H1 (cell line): ENCODE data around the gene KLF4. TPM values are rescaled to one million over a fixed set of nuclear protein-coding genes. Genes with fewer than 3 reads are reported as not detected.

Experiments used
- CTCF ChIA-PET: fragments of 300-600 bp; sonication (Branson Sonifier 250); formaldehyde crosslinking; loops from one replicate; lab custom pipeline; 2021; ENCODE audit not compliant: partially characterized antibody; lab: Charles Lee
- POLR2A ChIA-PET: fragments of 300-600 bp; sonication (Branson Sonifier 250); formaldehyde crosslinking; loops from one replicate; lab custom pipeline; 2021; ENCODE audit warnings: inconsistent platforms; ENCODE audit not compliant: partially characterized antibody; lab: Charles Lee
- DNase-seq, 2 experiments: peaks; one replicate each; pipeline versions ENCODE4 v3.0.0 to v3.0.0-alpha.2; 2010 to 2022; ENCODE audit warnings: low spot score in 2 of 2, low read depth in 1 of 2, mixed read lengths in 1 of 2
- FAIRE-seq: peaks from 2 replicates; lab custom pipeline; 2011; peaks lifted over from hg19 to GRCh38; lab: Jason Lieb, UNC
- H2AFZ ChIP-seq: 2 replicates; pipeline ENCODE4 v1.8.1; 2012; ENCODE audit warnings: low read length, inconsistent platforms
- H2AK5ac ChIP-seq: 2 replicates; pipeline ENCODE4 v1.6.1; 2013; ENCODE audit warnings: low read depth, low read length
- H2BK120ac ChIP-seq: replicated peaks from 2 replicates; pipeline ENCODE3; 2013; ENCODE audit warnings: low read depth, low read length, inconsistent platforms
- H2BK12ac ChIP-seq: 2 replicates; pipeline ENCODE4 v1.6.1; 2013; ENCODE audit warnings: low read depth, low read length
- H2BK15ac ChIP-seq: 2 replicates; pipeline ENCODE4 v1.6.1; 2013; ENCODE audit warnings: low read length
- H2BK20ac ChIP-seq: 2 replicates; pipeline ENCODE4 v1.6.1; 2013; ENCODE audit warnings: low read length
- H2BK5ac ChIP-seq: 2 replicates; pipeline ENCODE4 v1.6.1; 2013; ENCODE audit warnings: low read depth, low read length
- H3K14ac ChIP-seq: 2 replicates; pipeline ENCODE4 v1.6.1; 2013; ENCODE audit warnings: inconsistent platforms; ENCODE audit not compliant: insufficient read length
- H3K18ac ChIP-seq: 2 replicates; pipeline ENCODE4 v1.6.1; 2013; ENCODE audit warnings: low read length; ENCODE audit errors: extremely low read depth
- H3K23ac ChIP-seq: 2 replicates; pipeline ENCODE4 v1.6.1; 2013; ENCODE audit warnings: inconsistent platforms; ENCODE audit not compliant: insufficient read length
- H3K23me2 ChIP-seq: 2 replicates; pipeline ENCODE4 v1.6.1; 2013; ENCODE audit warnings: low read depth, low read length
- H3K27ac ChIP-seq: 2 replicates; pipeline ENCODE4 v1.6.1; 2011; ENCODE audit warnings: low read depth, low read length, inconsistent platforms
- H3K27me3 ChIP-seq, 4 experiments: replicated peaks in 1 of 4; 1 replicate in 1 of 4; 2 replicates in 3 of 4; pipeline versions ENCODE4 v1.6.1 to v1.8.1; 2011 to 2013; ENCODE audit warnings: low read length in 3 of 4, mild to moderate bottlenecking in 3 of 4, inconsistent platforms in 2 of 4, mixed read lengths in 2 of 4, moderate library complexity in 1 of 4; ENCODE audit not compliant: control insufficient read depth in 3 of 4, insufficient read depth in 3 of 4; ENCODE audit errors: extremely low read depth in 1 of 4
- H3K36me3 ChIP-seq, 4 experiments: 2 replicates each; pipeline versions ENCODE4 v1.6.1 to v1.8.1; 2011 to 2013; ENCODE audit warnings: mild to moderate bottlenecking in 4 of 4, low read length in 3 of 4, moderate library complexity in 2 of 4, control low read depth in 1 of 4, inconsistent platforms in 1 of 4; ENCODE audit not compliant: insufficient read depth in 4 of 4, control insufficient read depth in 2 of 4
- H3K4ac ChIP-seq: replicated peaks from 2 replicates; pipeline ENCODE3; 2013; ENCODE audit warnings: low read length, low read depth, mixed read lengths, inconsistent platforms; ENCODE audit not compliant: insufficient read length
- H3K4me1 ChIP-seq, 4 experiments: replicated peaks in 1 of 4; 1 replicate in 1 of 4; 2 replicates in 3 of 4; pipeline versions ENCODE4 v1.6.1 to v1.8.1; 2011 to 2013; ENCODE audit warnings: low read length in 3 of 4, inconsistent platforms in 2 of 4, mixed read lengths in 1 of 4; ENCODE audit not compliant: insufficient read depth in 4 of 4, control insufficient read depth in 3 of 4
- H3K4me2 ChIP-seq, 2 experiments: 2 replicates each; pipeline versions ENCODE4 v1.6.1 to v1.8.1; 2011 to 2013; ENCODE audit warnings: low read depth in 2 of 2, low read length in 2 of 2, control low read depth in 1 of 2, inconsistent platforms in 1 of 2, mild to moderate bottlenecking in 1 of 2; ENCODE audit not compliant: insufficient read depth in 1 of 2
- H3K4me3 ChIP-seq, 4 experiments: fragments of 200-600, 300-600 bp in 1 of 4; sonication (generic), shearing (Covaris generic), sonication (Bioruptor Twin) in 1 of 4; 2 replicates each; pipeline versions ENCODE4 v1.5.1 to v1.8.1; 2011 to 2016; ENCODE audit warnings: low read length in 4 of 4, low read depth in 3 of 4, control low read depth in 2 of 4, inconsistent platforms in 2 of 4, mild to moderate bottlenecking in 2 of 4, mixed read lengths in 1 of 4, moderate library complexity in 1 of 4; ENCODE audit not compliant: insufficient read depth in 2 of 4; ENCODE audit errors: extremely low read depth in 1 of 4
- H3K56ac ChIP-seq: replicated peaks from 2 replicates; pipeline ENCODE3; 2013; ENCODE audit warnings: low read depth, mild to moderate bottlenecking, mixed read lengths, low read length, inconsistent platforms; ENCODE audit not compliant: insufficient read length
- H3K79me1 ChIP-seq: 2 replicates; pipeline ENCODE4 v1.6.1; 2013; ENCODE audit warnings: low read depth, low read length, control low read depth
- H3K79me2 ChIP-seq, 2 experiments: 2 replicates each; pipeline versions ENCODE4 v1.6.1 to v1.8.1; 2012 to 2013; ENCODE audit warnings: low read length in 2 of 2, mild to moderate bottlenecking in 2 of 2, inconsistent platforms in 1 of 2; ENCODE audit not compliant: insufficient read depth in 2 of 2, control insufficient read depth in 1 of 2
- H3K9ac ChIP-seq, 4 experiments: replicated peaks in 1 of 4; 1 replicate in 1 of 4; 2 replicates in 3 of 4; pipeline versions ENCODE4 v1.6.1 to v1.8.1; 2011 to 2013; ENCODE audit warnings: low read depth in 3 of 4, low read length in 3 of 4, control low read depth in 2 of 4, mild to moderate bottlenecking in 2 of 4, moderate library complexity in 2 of 4, inconsistent platforms in 1 of 4; ENCODE audit errors: extremely low read depth in 1 of 4
- H3K9me3 ChIP-seq, 2 experiments: 2 replicates each; pipeline versions ENCODE4 v1.6.1 to v1.8.1; 2012 to 2013; ENCODE audit warnings: mild to moderate bottlenecking in 2 of 2, moderate library complexity in 2 of 2, control low read depth in 1 of 2, inconsistent platforms in 1 of 2, low read depth in 1 of 2, low read length in 1 of 2, mixed read lengths in 1 of 2; ENCODE audit not compliant: insufficient read depth in 2 of 2
- H4K20me1 ChIP-seq, 2 experiments: replicated peaks in 1 of 2; 2 replicates each; pipeline versions ENCODE3 to v1.8.1; 2011 to 2013; ENCODE audit warnings: inconsistent platforms in 2 of 2, low read length in 2 of 2, mild to moderate bottlenecking in 1 of 2; ENCODE audit not compliant: insufficient read depth in 2 of 2, control insufficient read depth in 1 of 2
- H4K5ac ChIP-seq: 2 replicates; pipeline ENCODE4 v1.6.1; 2013; ENCODE audit warnings: low read length, low read depth, mixed read lengths, inconsistent platforms; ENCODE audit not compliant: insufficient read length
- H4K8ac ChIP-seq: 2 replicates; pipeline ENCODE4 v1.8.0; 2013; ENCODE audit warnings: mild to moderate bottlenecking, moderate library complexity, low read length, inconsistent platforms; ENCODE audit not compliant: insufficient read depth; ENCODE audit errors: extremely low read depth
- H4K91ac ChIP-seq: replicated peaks from 2 replicates; pipeline ENCODE3; 2013; ENCODE audit warnings: low read length, mixed read lengths, inconsistent platforms; ENCODE audit not compliant: insufficient read length
- JUND ChIP-seq: IDR thresholded peaks from 2 replicates; pipeline ENCODE4 v1.6.1; 2011; ENCODE audit warnings: mild to moderate bottlenecking, improper control_type of control experiment, low read length
- NRF1 ChIP-seq: IDR thresholded peaks from 2 replicates; pipeline ENCODE4 v1.6.1; 2011; ENCODE audit warnings: mild to moderate bottlenecking, low read depth, low read length, improper control_type of control experiment
- WGBS, 2 experiments: shearing (Covaris generic) in 1 of 2; methylation state at CpG; one replicate each; pipeline versions ENCODE4 v1.1.6 to v1.1.7; 2013 to 2015; ENCODE audit warnings: low lambda C conversion rate in 2 of 2, mixed read lengths in 2 of 2, inconsistent platforms in 1 of 2, low coverage in 1 of 2, missing lambda C conversion rate in 1 of 2; ENCODE audit not compliant: insufficient replicate concordance in 2 of 2, insufficient coverage in 1 of 2, insufficient read length in 1 of 2; ENCODE audit errors: extremely low coverage in 1 of 2, missing lambda C conversion rate in 1 of 2; 5-methylcytosine and 5-hydroxymethylcytosine counted together
- polyA plus RNA-seq, 7 experiments: library from polyadenylated mRNA; depleted of rRNA in 3 of 7; stranded (reverse) in 5 of 7; unstranded in 2 of 7; fragments of >200 nt in 5 of 7; fragments of 200-250 nt in 2 of 7; gene quantifications; 1 replicate in 5 of 7; 2 replicates in 1 of 7; 4 replicates in 1 of 7; pipeline versions ENCODE4 v1.2.1 to v1.2.3, GENCODE V29; 2011 to 2013; ENCODE audit warnings: missing spikeins in 2 of 7, mixed read lengths in 2 of 7
- total RNA-seq: library from RNA; stranded (reverse); fragmentation: NEBNext Ultra II Directional; extraction: Animal tissue kit (Norgen Biotek cat#: 25700); gene quantifications from 2 replicates; pipeline ENCODE4 v1.2.1, GENCODE V29; 2021

KLF4 gene
- total and polyA plus RNA-seq, 2 of the 8 experiments (the other 6 are each of a cell fraction or from before 2014, with no cell fraction given), result 0.77 to 2.8 TPM

- Histone ChIP-seq H2AK5ac (no peak overlapping the region), H3K9ac (no peak overlapping the region), H2BK120ac (no peak overlapping the region), H4K20me1 (no peaks in the 10 kb centered on the region), H3K79me1 (no peaks in the 10 kb centered on the region), H3K27ac (no peak overlapping the region), H4K8ac (no peak overlapping the region), H3K9me3 (no peaks in the 10 kb centered on the region), H2BK12ac (no peak overlapping the region), H4K5ac (no peak overlapping the region), H3K23me2 (no peaks in the 10 kb centered on the region), H2BK20ac (no peak overlapping the region), H4K91ac (no peak overlapping the region)
- CTCF ChIA-PET, result interaction anchor here (1.1 to 1.6 kb wide), 3 partner anchors 12 to 31 kb away, joined by 4 to 7 read pairs (median 5); no protein-coding TSS in a partner anchor
- FAIRE-seq, result no peak
- TF ChIP-seq JUND (no peak), NRF1 (no peak)
- TF ChIP-seq, all 59 proteins: peak for 0
- no peaks in the 10 kb centered on the region for H3K27me3 ChIP-seq
- no peaks in the 10 kb centered on the region for H3K79me2 ChIP-seq
- H3K36me3 ChIP-seq, result no peaks in the 10 kb centered on the region
- no peaks in the 10 kb centered on the region for H3K4me1 ChIP-seq
- H3K14ac ChIP-seq, result no peak overlapping the region
- H2BK5ac ChIP-seq, result no peak overlapping the region
- POLR2A ChIA-PET, result no interaction called here
- 81% methylated on average over 4 of the region's 4 CpGs; no CpG with 5 or more reads in 1 of the 2 experiments for WGBS, 2 experiments
- no peak overlapping the region for H3K18ac ChIP-seq
- H3K4ac ChIP-seq, result no peak overlapping the region
- no peak overlapping the region for H3K4me3 ChIP-seq
- H3K23ac ChIP-seq, result no peak overlapping the region
- H2BK15ac ChIP-seq, result no peak overlapping the region
- no peak overlapping the region for H3K4me2 ChIP-seq
- DNase-seq, result no peak
- no peak overlapping the region for H2AFZ ChIP-seq
- H3K56ac ChIP-seq, result no peak overlapping the region
Observed at GRCh38 chr9:107453479-107453878, 36.1 kb downstream of the KLF4 start.
